ENCODE data around the gene HAL. TPM values are rescaled to one million over a fixed set of nuclear protein-coding genes. Genes with fewer than 3 reads are reported as not detected.

The HAL gene
- total and polyA plus RNA-seq, 2 of the 13 experiments (the other 11 are each of a cell fraction or from before 2014, with no cell fraction given) = 0.89 to 37.8 TPM

DNA sequence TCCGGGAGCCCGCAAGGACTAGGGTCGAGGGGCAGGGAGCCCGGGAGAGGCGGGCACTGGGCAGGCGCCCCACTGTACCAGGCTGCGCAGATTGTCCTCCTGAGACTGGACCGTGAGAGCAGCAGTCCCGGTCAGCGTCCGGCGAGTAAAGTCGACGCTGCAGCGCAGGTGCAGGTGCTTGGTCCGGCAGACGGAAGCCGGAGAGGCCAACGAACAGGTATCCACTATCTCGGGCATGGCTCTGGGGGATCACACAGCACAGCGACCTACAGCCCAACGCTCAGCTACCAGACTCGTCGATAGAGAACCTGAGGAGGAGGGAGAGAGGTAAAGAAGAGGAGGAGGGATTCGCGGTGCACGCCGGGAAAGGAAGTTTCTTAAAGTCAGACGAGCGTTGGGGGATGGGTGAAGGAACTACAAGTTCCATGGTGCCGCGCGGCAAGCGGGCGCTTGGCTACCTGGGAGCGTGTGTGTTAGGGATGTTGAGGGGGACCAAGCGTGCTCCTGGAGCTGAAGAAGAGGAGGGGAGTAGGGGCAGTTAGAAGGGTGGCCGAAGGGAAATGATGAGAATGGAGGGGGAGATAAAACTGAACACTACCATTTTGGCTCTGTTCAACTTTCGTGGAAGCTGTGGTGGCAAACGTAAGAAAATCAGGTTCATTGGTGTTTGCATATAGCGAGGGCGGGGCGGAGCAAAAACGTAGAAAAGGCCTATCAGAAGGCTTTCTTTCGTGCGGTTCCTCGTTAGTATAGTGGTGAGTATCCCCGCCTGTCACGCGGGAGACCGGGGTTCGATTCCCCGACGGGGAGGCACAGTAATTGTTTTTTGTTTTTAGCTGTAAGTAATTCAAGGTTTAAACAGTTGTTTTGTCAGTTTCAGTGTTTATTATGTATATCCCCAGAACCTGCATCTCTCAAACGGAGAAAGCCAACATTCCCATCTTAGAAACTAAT is 39.4 kb upstream of the HAL start, which contains the start of gene LTA4H (continued):
- no peak; the same call in 1 of the 2 replicates for TF ChIP-seq ZNF674 (CRISPR knock-in tag; IDR thresholded peaks at IDR 0.05; ENCODE audit: low read depth)
- TF ChIP-seq, protein P1, sequence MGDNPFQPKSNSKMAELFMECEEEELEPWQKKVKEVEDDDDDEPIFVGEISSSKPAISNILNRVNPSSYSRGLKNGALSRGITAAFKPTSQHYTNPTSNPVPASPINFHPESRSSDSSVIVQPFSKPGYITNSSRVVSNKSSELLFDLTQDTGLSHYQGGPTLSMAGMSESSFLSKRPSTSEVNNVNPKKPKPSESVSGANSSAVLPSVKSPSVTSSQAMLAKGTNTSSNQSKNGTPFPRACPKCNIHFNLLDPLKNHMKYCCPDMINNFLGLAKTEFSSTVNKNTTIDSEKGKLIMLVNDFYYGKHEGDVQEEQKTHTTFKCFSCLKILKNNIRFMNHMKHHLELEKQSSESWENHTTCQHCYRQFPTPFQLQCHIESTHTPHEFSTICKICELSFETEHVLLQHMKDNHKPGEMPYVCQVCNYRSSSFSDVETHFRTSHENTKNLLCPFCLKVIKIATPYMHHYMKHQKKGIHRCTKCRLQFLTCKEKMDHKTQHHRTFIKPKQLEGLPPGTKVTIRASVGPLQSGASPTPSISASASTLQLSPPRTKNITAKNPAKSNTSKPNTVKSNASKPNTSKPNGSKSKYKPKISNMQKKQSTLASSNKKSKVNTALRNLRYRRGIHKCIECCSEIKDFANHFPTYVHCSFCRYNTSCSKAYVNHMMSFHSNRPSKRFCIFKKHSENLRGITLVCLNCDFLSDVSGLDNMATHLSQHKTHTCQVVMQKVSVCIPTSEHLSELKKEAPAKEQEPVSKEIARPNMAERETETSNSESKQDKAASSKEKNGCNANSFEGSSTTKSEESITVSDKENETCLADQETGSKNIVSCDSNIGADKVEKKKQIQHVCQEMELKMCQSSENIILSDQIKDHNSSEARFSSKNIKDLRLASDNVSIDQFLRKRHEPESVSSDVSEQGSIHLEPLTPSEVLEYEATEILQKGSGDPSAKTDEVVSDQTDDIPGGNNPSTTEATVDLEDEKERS (CRISPR knock-in tag; IDR thresholded peaks at IDR 0.05) = no peak; the same call in 1 of the 2 replicates
- TF ChIP-seq RAD51 (IDR thresholded peaks at IDR 0.05; ENCODE audit: borderline replicate concordance) = no peak
- TF ChIP-seq IRX3 (CRISPR knock-in tag; IDR thresholded peaks at IDR 0.05; ENCODE audit: borderline replicate concordance, low read depth) = no peak
- TF ChIP-seq, protein P2, sequence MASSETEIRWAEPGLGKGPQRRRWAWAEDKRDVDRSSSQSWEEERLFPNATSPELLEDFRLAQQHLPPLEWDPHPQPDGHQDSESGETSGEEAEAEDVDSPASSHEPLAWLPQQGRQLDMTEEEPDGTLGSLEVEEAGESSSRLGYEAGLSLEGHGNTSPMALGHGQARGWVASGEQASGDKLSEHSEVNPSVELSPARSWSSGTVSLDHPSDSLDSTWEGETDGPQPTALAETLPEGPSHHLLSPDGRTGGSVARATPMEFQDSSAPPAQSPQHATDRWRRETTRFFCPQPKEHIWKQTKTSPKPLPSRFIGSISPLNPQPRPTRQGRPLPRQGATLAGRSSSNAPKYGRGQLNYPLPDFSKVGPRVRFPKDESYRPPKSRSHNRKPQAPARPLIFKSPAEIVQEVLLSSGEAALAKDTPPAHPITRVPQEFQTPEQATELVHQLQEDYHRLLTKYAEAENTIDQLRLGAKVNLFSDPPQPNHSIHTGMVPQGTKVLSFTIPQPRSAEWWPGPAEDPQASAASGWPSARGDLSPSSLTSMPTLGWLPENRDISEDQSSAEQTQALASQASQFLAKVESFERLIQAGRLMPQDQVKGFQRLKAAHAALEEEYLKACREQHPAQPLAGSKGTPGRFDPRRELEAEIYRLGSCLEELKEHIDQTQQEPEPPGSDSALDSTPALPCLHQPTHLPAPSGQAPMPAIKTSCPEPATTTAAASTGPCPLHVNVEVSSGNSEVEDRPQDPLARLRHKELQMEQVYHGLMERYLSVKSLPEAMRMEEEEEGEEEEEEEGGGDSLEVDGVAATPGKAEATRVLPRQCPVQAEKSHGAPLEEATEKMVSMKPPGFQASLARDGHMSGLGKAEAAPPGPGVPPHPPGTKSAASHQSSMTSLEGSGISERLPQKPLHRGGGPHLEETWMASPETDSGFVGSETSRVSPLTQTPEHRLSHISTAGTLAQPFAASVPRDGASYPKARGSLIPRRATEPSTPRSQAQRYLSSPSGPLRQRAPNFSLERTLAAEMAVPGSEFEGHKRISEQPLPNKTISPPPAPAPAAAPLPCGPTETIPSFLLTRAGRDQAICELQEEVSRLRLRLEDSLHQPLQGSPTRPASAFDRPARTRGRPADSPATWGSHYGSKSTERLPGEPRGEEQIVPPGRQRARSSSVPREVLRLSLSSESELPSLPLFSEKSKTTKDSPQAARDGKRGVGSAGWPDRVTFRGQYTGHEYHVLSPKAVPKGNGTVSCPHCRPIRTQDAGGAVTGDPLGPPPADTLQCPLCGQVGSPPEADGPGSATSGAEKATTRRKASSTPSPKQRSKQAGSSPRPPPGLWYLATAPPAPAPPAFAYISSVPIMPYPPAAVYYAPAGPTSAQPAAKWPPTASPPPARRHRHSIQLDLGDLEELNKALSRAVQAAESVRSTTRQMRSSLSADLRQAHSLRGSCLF (CRISPR knock-in tag; IDR thresholded peaks at IDR 0.05; ENCODE audit: borderline replicate concordance) = 0 out of 2 replicates have a peak, but pooled peaks have one; percentile 38
- no peak for TF ChIP-seq JUN (CRISPR knock-in tag; IDR thresholded peaks at IDR 0.05)
- TF ChIP-seq, protein P3, sequence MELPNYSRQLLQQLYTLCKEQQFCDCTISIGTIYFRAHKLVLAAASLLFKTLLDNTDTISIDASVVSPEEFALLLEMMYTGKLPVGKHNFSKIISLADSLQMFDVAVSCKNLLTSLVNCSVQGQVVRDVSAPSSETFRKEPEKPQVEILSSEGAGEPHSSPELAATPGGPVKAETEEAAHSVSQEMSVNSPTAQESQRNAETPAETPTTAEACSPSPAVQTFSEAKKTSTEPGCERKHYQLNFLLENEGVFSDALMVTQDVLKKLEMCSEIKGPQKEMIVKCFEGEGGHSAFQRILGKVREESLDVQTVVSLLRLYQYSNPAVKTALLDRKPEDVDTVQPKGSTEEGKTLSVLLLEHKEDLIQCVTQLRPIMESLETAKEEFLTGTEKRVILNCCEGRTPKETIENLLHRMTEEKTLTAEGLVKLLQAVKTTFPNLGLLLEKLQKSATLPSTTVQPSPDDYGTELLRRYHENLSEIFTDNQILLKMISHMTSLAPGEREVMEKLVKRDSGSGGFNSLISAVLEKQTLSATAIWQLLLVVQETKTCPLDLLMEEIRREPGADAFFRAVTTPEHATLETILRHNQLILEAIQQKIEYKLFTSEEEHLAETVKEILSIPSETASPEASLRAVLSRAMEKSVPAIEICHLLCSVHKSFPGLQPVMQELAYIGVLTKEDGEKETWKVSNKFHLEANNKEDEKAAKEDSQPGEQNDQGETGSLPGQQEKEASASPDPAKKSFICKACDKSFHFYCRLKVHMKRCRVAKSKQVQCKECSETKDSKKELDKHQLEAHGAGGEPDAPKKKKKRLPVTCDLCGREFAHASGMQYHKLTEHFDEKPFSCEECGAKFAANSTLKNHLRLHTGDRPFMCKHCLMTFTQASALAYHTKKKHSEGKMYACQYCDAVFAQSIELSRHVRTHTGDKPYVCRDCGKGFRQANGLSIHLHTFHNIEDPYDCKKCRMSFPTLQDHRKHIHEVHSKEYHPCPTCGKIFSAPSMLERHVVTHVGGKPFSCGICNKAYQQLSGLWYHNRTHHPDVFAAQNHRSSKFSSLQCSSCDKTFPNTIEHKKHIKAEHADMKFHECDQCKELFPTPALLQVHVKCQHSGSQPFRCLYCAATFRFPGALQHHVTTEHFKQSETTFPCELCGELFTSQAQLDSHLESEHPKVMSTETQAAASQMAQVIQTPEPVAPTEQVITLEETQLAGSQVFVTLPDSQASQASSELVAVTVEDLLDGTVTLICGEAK (IDR thresholded peaks at IDR 0.05) = no peak
- TF ChIP-seq, protein P3 (CRISPR knock-in tag; IDR thresholded peaks at IDR 0.05) = no peak; the same call in 1 of the 2 replicates
- no peak for TF ChIP-seq ZNF749 (CRISPR knock-in tag; IDR thresholded peaks at IDR 0.05; ENCODE audit: borderline replicate concordance)
- TF ChIP-seq SRSF4 (IDR thresholded peaks at IDR 0.05; ENCODE audit: low read depth, low read length, poor library complexity, severe bottlenecking) = no peak
